NT2/D1 (cell line): ENCODE results near the gene KRT83.

Experiments
- SUZ12 ChIP-seq: IDR thresholded peaks from 2 replicates; pipeline ENCODE4 v1.6.1; 2011; ENCODE audit not compliant: insufficient read length, insufficient read depth; ENCODE audit errors: extremely low read depth
- YY1 ChIP-seq: IDR thresholded peaks from 2 replicates; pipeline ENCODE4 v1.6.1; 2011; ENCODE audit not compliant: insufficient read length, insufficient read depth

DNA sequence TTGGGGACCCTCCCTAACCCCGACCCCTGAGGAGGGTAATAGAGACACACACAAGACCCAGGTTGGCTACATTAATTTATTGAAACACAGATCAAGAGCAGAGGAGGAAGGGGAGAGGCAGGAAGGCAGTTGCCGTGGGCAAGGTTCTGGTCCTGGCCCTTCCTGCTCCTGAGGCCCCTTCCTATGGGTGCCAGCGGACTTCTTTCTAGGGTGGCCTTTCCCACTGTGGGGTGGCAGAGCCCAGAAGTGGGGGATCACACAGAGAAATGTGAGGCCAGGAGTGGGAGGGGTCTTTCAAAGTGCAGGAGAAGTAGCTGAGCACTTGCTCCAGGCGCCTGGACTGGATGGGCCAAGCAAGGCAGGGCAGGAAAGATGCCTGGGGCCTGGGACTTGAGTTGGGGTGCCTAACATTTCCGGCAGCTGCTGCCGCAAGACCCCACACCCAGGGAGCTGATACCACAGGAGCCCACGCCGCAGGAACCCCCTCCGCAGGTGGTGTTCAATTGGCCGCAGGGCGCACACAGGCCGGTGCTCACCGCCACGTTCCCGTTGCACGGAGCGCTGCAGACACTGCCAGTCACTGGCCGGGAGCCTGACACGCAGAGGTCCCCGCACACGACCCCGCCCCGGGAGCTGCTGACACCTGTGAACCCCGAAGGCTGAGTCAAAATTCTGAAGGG lies 35.2 kb downstream of the KRT83 start:
- TF ChIP-seq SUZ12 (no peak), YY1 (no peak)
